Measurements from ENCODE around the gene STAT5B. TPM values are rescaled to one million over a fixed set of nuclear protein-coding genes. Genes with fewer than 3 reads are reported as not detected.
"Not testable (repeated sequence)": the region's sequence is repeated elsewhere in the genome, so short reads cannot be mapped to it uniquely, and the experiment has no call there.

STAT5B gene
- total and polyA plus RNA-seq, 2 experiments from 2014 or later, result 13.8 to 23.5 TPM

GRCh38 chr17:42301022-42301421, 24.8 kb upstream of the STAT5B start:
- WGBS, 2 experiments (ENCODE audit: low coverage in 1 of 2, low lambda C conversion rate in 2 of 2, missing lambda C conversion rate in 2 of 2), result 93 to 98% methylated on average over 9 of the region's 9 CpGs
- in situ Hi-C loops (cut with MboI), result no loop called here

GRCh38 chr17:42299913-42300312, 23.7 kb upstream of the STAT5B start:
- H3K9ac ChIP-seq; H3K27ac ChIP-seq; H3K4me2 ChIP-seq (ENCODE audit: unreplicated experiment); H3K79me2 ChIP-seq (ENCODE audit: insufficient read depth); in situ Hi-C loops (cut with MboI); H3K4me3 ChIP-seq; H3K9me3 ChIP-seq (ENCODE audit: low read depth); H2AFZ ChIP-seq; H4K20me1 ChIP-seq (ENCODE audit: insufficient read depth); H3F3A ChIP-seq (ENCODE audit: insufficient read depth); H3K4me1 ChIP-seq (ENCODE audit: insufficient read depth); H3K9me2 ChIP-seq (ENCODE audit: insufficient read depth); H3K36me3 ChIP-seq (ENCODE audit: low read depth); H3K27me3 ChIP-seq (replicated peaks; ENCODE audit: insufficient read depth); DNase-seq: not testable (repeated sequence)
- no CpG with 5 or more reads among the region's 17 CpGs for WGBS, 2 experiments (ENCODE audit: low coverage in 1 of 2, low lambda C conversion rate in 2 of 2, missing lambda C conversion rate in 2 of 2)

More at GRCh38 chr17:42301022-42301421, 24.8 kb upstream of the STAT5B start:
- TF ChIP-seq EZH2 (IDR thresholded peaks at IDR 0.05; ENCODE audit: insufficient read depth, poor library complexity, severe bottlenecking) (no peak), EZH2phosphoT487 (IDR thresholded peaks at IDR 0.05; ENCODE audit: insufficient read depth, low read depth) (no peak)
- Histone ChIP-seq H3F3A (ENCODE audit: insufficient read depth) (no peaks in the 10 kb centered on the region), H3K9me2 (ENCODE audit: insufficient read depth) (no peaks in the 10 kb centered on the region), H3K27me3 (replicated peaks; ENCODE audit: insufficient read depth) (no peaks in the 10 kb centered on the region), H3K36me3 (ENCODE audit: low read depth) (no peaks in the 10 kb centered on the region), H2AFZ (no peak overlapping the region), H3K4me1 (ENCODE audit: insufficient read depth) (no peaks in the 10 kb centered on the region), H4K20me1 (ENCODE audit: insufficient read depth) (no peaks in the 10 kb centered on the region), H3K9me3 (ENCODE audit: low read depth) (no peaks in the 10 kb centered on the region), H3K79me2 (ENCODE audit: insufficient read depth) (no peaks in the 10 kb centered on the region), H3K9ac (no peak overlapping the region), H3K27ac (no peak overlapping the region), H3K4me2 (ENCODE audit: unreplicated experiment) (no peak overlapping the region), H3K4me3 (no peak overlapping the region)
- no peak for DNase-seq

- H3F3A ChIP-seq (ENCODE audit: insufficient read depth); H4K20me1 ChIP-seq (ENCODE audit: insufficient read depth); H3K4me1 ChIP-seq (ENCODE audit: insufficient read depth); in situ Hi-C loops (cut with MboI); H3K9me2 ChIP-seq (ENCODE audit: insufficient read depth); H2AFZ ChIP-seq; H3K27ac ChIP-seq; H3K4me3 ChIP-seq; H3K9ac ChIP-seq; H3K79me2 ChIP-seq (ENCODE audit: insufficient read depth); H3K36me3 ChIP-seq (ENCODE audit: low read depth); H3K9me3 ChIP-seq (ENCODE audit: low read depth); DNase-seq; H3K4me2 ChIP-seq (ENCODE audit: unreplicated experiment); H3K27me3 ChIP-seq (replicated peaks; ENCODE audit: insufficient read depth): not testable (repeated sequence)
- WGBS, 2 experiments (ENCODE audit: low coverage in 1 of 2, low lambda C conversion rate in 2 of 2, missing lambda C conversion rate in 2 of 2), result 87 to 88% methylated on average over 10 of the region's 10 CpGs
These were observed 23.2 kb upstream of the STAT5B start for GRCh38 chr17:42299361-42299760.

GRCh38 chr17:42297775-42298174, 21.6 kb upstream of the STAT5B start:
- in situ Hi-C loops (cut with MboI); H4K20me1 ChIP-seq (ENCODE audit: insufficient read depth); H3K4me3 ChIP-seq; H3K4me1 ChIP-seq (ENCODE audit: insufficient read depth); H3K36me3 ChIP-seq (ENCODE audit: low read depth); DNase-seq; H3K27ac ChIP-seq; H3K4me2 ChIP-seq (ENCODE audit: unreplicated experiment); H3K9me2 ChIP-seq (ENCODE audit: insufficient read depth); H3F3A ChIP-seq (ENCODE audit: insufficient read depth); H3K9ac ChIP-seq; H3K27me3 ChIP-seq (replicated peaks; ENCODE audit: insufficient read depth); H3K79me2 ChIP-seq (ENCODE audit: insufficient read depth); H2AFZ ChIP-seq; H3K9me3 ChIP-seq (ENCODE audit: low read depth): not testable (repeated sequence)
- WGBS, 2 experiments (ENCODE audit: low coverage in 1 of 2, low lambda C conversion rate in 2 of 2, missing lambda C conversion rate in 2 of 2), result 93% methylated on average over 10 of the region's 10 CpGs

- no peaks in the 10 kb centered on the region for H3K9me2 ChIP-seq (ENCODE audit: insufficient read depth)
- H3K9ac ChIP-seq, result no peak overlapping the region
- no peak for DNase-seq
- 89% methylated on average over 3 of the region's 3 CpGs for WGBS, 2 experiments (ENCODE audit: low coverage in 1 of 2, low lambda C conversion rate in 2 of 2, missing lambda C conversion rate in 2 of 2)
- no peaks in the 10 kb centered on the region for H3F3A ChIP-seq (ENCODE audit: insufficient read depth)
- H3K4me3 ChIP-seq, result no peak overlapping the region
- no peaks in the 10 kb centered on the region for H3K36me3 ChIP-seq (ENCODE audit: low read depth)
- H3K27me3 ChIP-seq (replicated peaks; ENCODE audit: insufficient read depth), result no peaks in the 10 kb centered on the region
- no peaks in the 10 kb centered on the region for H3K9me3 ChIP-seq (ENCODE audit: low read depth)
- H3K4me2 ChIP-seq (ENCODE audit: unreplicated experiment), result no peak overlapping the region
- TF ChIP-seq EZH2 (IDR thresholded peaks at IDR 0.05; ENCODE audit: insufficient read depth, poor library complexity, severe bottlenecking) (no peak), EZH2phosphoT487 (IDR thresholded peaks at IDR 0.05; ENCODE audit: insufficient read depth, low read depth) (no peak)
- no peaks in the 10 kb centered on the region for H3K79me2 ChIP-seq (ENCODE audit: insufficient read depth)
- no peak overlapping the region for H2AFZ ChIP-seq
- in situ Hi-C loops (cut with MboI), result no loop called here
- no peak overlapping the region for H3K27ac ChIP-seq
- H4K20me1 ChIP-seq (ENCODE audit: insufficient read depth), result no peaks in the 10 kb centered on the region
- H3K4me1 ChIP-seq (ENCODE audit: insufficient read depth), result no peaks in the 10 kb centered on the region
These were observed 19.8 kb upstream of the STAT5B start for GRCh38 chr17:42296012-42296411.
